SK-N-SH treated with all-trans-retinoic acid at 6 μM for 48 hours (cell line): Measurements from ENCODE around the gene TMEM200A.

Experiments used
- ATAC-seq: fragments of 200-7000 bp; cut with Tn5 transposase; 3 replicates; pipeline ENCODE4 v1.9.1; 2020; ENCODE audit warnings: mild to moderate bottlenecking, moderate library complexity
- ARNTL ChIP-seq: fragments of 450-650 bp; formaldehyde crosslinking; IDR thresholded peaks from 2 replicates; pipeline ENCODE4 v1.5.0; 2020; ENCODE audit warnings: low read depth, mild to moderate bottlenecking, moderate library complexity, borderline replicate concordance
- BACH2 ChIP-seq: fragments of 250-450 bp; sonication (Bioruptor Pico); IDR thresholded peaks from 2 replicates; pipeline ENCODE4 v1.9.0; 2021; ENCODE audit warnings: mild to moderate bottlenecking, borderline replicate concordance
- CREB5 ChIP-seq: fragments of 250-450 bp; sonication (Bioruptor Pico); IDR thresholded peaks from 2 replicates; pipeline ENCODE4 v1.5.1; 2020; ENCODE audit warnings: low read depth, mild to moderate bottlenecking, moderate library complexity
- CSDC2 ChIP-seq: fragments of 250-450 bp; sonication (Bioruptor Pico); IDR thresholded peaks from 2 replicates; pipeline ENCODE4 v1.5.0; 2020; ENCODE audit warnings: mild to moderate bottlenecking, moderate library complexity
- CSRNP3 ChIP-seq: fragments of 250-450 bp; sonication (Bioruptor Pico); IDR thresholded peaks from 2 replicates; pipeline ENCODE4 v1.5.1; 2021; ENCODE audit warnings: mild to moderate bottlenecking, moderate library complexity
- GLIS3 ChIP-seq: fragments of 250-450 bp; sonication (Bioruptor Pico); IDR thresholded peaks from 2 replicates; pipeline ENCODE4 v1.5.0; 2020; ENCODE audit warnings: mild to moderate bottlenecking, moderate library complexity
- ISL1 ChIP-seq: fragments of 250-450 bp; sonication (Bioruptor Pico); IDR thresholded peaks from 2 replicates; pipeline ENCODE4 v2.1.2; 2022; ENCODE audit warnings: mild to moderate bottlenecking, moderate library complexity
- OSR1 ChIP-seq: fragments of 250-450 bp; sonication (Bioruptor Pico); IDR thresholded peaks from 2 replicates; pipeline ENCODE4 v1.8.0; 2022; ENCODE audit warnings: moderate library complexity, mild to moderate bottlenecking, inconsistent platforms
- PATZ1 ChIP-seq: fragments of 250-450 bp; sonication (Bioruptor Pico); IDR thresholded peaks from 2 replicates; pipeline ENCODE4 v1.8.0; 2020; ENCODE audit warnings: mild to moderate bottlenecking, moderate library complexity, borderline replicate concordance
- POU6F1 ChIP-seq: fragments of 250-450 bp; sonication (Bioruptor Pico); IDR thresholded peaks from 2 replicates; pipeline ENCODE4 v1.8.0; 2021; ENCODE audit warnings: low read depth, mild to moderate bottlenecking, moderate library complexity, borderline replicate concordance
- PPARA ChIP-seq: fragments of 250-450 bp; sonication (Bioruptor Pico); IDR thresholded peaks from 2 replicates; pipeline ENCODE4 v1.5.0; 2020; ENCODE audit warnings: mild to moderate bottlenecking, borderline replicate concordance
- RARB ChIP-seq: fragments of 250-450 bp; sonication (Bioruptor Pico); IDR thresholded peaks from 2 replicates; pipeline ENCODE4 v1.8.0; 2021; ENCODE audit warnings: mild to moderate bottlenecking, moderate library complexity
- TSHZ2 ChIP-seq: fragments of 250-450 bp; sonication (Bioruptor Pico); IDR thresholded peaks from 2 replicates; pipeline ENCODE4 v1.5.0; 2020; ENCODE audit warnings: mild to moderate bottlenecking, moderate library complexity
- ZC3H10 ChIP-seq: fragments of 250-450 bp; sonication (Bioruptor Pico); IDR thresholded peaks from 2 replicates; pipeline ENCODE4 v1.5.1; 2021; ENCODE audit warnings: mild to moderate bottlenecking, moderate library complexity
- ZFP3 ChIP-seq: fragments of 250-450 bp; sonication (Bioruptor Pico); IDR thresholded peaks from 2 replicates; pipeline ENCODE4 v1.5.0; 2020; ENCODE audit warnings: mild to moderate bottlenecking, moderate library complexity
- ZFP30 ChIP-seq: fragments of 450-650 bp; formaldehyde crosslinking; IDR thresholded peaks from 2 replicates; pipeline ENCODE4 v1.5.0; 2022; ENCODE audit warnings: mild to moderate bottlenecking, moderate library complexity
- ZNF70 ChIP-seq: fragments of 450-650 bp; formaldehyde crosslinking; IDR thresholded peaks from 2 replicates; pipeline ENCODE4 v1.5.0; 2020; ENCODE audit warnings: mild to moderate bottlenecking, moderate library complexity
- ZNF8 ChIP-seq: fragments of 450-650 bp; formaldehyde crosslinking; IDR thresholded peaks from 2 replicates; pipeline ENCODE4 v1.5.0; 2020; ENCODE audit warnings: mild to moderate bottlenecking, moderate library complexity

The TMEM200A gene

GRCh38 chr6:130373992-130374391 is 8.2 kb downstream of the TMEM200A start:
- no peak for ATAC-seq

GRCh38 chr6:130376936-130377335 is 11.1 kb downstream of the TMEM200A start:
- no peak for ATAC-seq
- TF ChIP-seq BACH2 (CRISPR knock-in tag) = no peak
- no peak for TF ChIP-seq PATZ1 (CRISPR knock-in tag)
- TF ChIP-seq CSRNP3 (CRISPR knock-in tag) = no peak
- no peak for TF ChIP-seq GLIS3
- TF ChIP-seq RARB (CRISPR knock-in tag) = no peak
- no peak for TF ChIP-seq ISL1 (CRISPR knock-in tag)
- TF ChIP-seq POU6F1 (CRISPR knock-in tag) = no peak
- TF ChIP-seq, all 23 proteins: peak for 0

More at GRCh38 chr6:130373992-130374391, 8.2 kb downstream of the TMEM200A start:
- no peak for TF ChIP-seq OSR1 (CRISPR knock-in tag)
- TF ChIP-seq ZNF70 = no peak
- TF ChIP-seq TSHZ2 = no peak
- no peak for TF ChIP-seq POU6F1 (CRISPR knock-in tag)
- TF ChIP-seq ZNF8 (CRISPR knock-in tag) = no peak

GRCh38 chr6:130377371-130377770 is 11.6 kb downstream of the TMEM200A start:
- ATAC-seq = no peak
- TF ChIP-seq CSDC2 (no peak), TSHZ2 (no peak), GLIS3 (no peak), ZC3H10 (CRISPR knock-in tag) (no peak), BACH2 (CRISPR knock-in tag) (no peak)

GRCh38 chr6:130377915-130378314 is 12.1 kb downstream of the TMEM200A start:
- no peak for ATAC-seq
- no peak for TF ChIP-seq OSR1 (CRISPR knock-in tag)
- no peak for TF ChIP-seq CREB5 (CRISPR knock-in tag)
- TF ChIP-seq ARNTL (CRISPR knock-in tag) = no peak
- no peak for TF ChIP-seq ZFP3 (CRISPR knock-in tag)
- no peak for TF ChIP-seq ZC3H10 (CRISPR knock-in tag)
- no peak for TF ChIP-seq ZNF70
- TF ChIP-seq POU6F1 (CRISPR knock-in tag) = no peak
- no peak for TF ChIP-seq CSRNP3 (CRISPR knock-in tag)
- TF ChIP-seq RARB (CRISPR knock-in tag) = no peak
- TF ChIP-seq PPARA (CRISPR knock-in tag) = no peak
- TF ChIP-seq ZFP30 (CRISPR knock-in tag) = no peak
